Left hindlimb (tissue), 1 donor: ENCODE measurements around the gene MRPS34.
"Not testable (repeated sequence)": the region's sequence is repeated elsewhere in the genome, so short reads cannot be mapped to it uniquely, and the experiment has no call there.

Source experiments
- DNase-seq: peaks from one replicate; pipeline ENCODE4 v3.0.0-alpha.2; 2018

MRPS34 gene

GRCh38 chr16:1772908-1773702 is at the start of gene MRPS34:
Gene MRPS34 (minus strand): TSS chr16:1773134. CDS start chr16:1773119, 15 bp downstream.
- DNase-seq = peak; percentile 84

DNA sequence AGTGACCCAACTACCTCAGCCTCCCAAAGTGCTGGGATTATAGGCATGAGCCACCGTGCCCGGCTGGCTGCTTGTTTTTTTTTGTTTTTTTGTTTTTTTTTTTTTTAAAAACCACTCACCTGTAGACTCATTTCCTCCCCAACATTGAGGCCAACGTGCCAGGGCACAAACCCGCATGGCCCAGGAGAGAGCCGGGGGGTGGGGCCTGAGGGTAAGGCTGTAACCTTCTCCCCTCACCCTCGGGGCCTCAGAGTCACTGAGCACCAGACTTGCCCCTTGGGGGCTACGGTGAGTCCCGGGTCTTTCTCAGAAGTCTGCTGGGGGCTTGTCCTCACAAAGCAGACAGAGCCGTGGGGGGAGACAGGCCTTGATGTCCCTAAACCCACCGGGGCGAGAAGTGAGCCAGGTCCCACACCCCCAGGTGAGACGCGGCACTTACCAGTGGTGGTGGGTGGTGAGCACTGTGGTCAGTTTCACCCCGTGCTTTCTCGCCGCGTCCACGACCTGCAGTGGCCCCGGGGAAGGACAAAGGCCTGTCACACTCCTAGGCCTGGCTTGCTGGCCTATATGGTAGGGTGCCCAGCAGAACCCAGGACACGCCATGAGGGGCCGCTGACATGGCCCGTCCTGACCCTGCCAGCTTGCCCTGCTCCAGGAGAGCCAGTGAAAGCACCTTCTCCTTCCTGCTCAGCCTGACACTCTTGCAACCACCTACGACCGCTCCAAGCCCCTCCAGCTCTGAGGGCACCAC is 49.1 kb upstream of the MRPS34 start:
- DNase-seq = no peak

DNA sequence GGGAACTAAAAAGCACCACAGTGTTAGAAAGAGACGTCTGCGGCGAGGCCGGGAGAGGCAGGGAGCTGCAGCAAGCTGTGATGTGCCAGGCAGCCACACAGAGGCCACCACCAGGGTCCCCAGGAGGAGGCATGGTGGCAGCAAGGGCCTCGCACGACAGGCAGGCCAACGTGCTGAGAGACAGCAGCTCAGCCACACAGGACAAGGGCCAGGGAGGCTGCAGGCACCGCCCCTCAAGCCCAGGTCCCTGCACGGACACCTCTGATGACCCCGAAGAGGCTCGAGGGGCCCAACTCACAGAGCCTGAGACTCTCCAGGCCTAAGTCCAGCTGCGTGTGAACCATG is 48.0 kb upstream of the MRPS34 start:
- no peak for DNase-seq

DNA sequence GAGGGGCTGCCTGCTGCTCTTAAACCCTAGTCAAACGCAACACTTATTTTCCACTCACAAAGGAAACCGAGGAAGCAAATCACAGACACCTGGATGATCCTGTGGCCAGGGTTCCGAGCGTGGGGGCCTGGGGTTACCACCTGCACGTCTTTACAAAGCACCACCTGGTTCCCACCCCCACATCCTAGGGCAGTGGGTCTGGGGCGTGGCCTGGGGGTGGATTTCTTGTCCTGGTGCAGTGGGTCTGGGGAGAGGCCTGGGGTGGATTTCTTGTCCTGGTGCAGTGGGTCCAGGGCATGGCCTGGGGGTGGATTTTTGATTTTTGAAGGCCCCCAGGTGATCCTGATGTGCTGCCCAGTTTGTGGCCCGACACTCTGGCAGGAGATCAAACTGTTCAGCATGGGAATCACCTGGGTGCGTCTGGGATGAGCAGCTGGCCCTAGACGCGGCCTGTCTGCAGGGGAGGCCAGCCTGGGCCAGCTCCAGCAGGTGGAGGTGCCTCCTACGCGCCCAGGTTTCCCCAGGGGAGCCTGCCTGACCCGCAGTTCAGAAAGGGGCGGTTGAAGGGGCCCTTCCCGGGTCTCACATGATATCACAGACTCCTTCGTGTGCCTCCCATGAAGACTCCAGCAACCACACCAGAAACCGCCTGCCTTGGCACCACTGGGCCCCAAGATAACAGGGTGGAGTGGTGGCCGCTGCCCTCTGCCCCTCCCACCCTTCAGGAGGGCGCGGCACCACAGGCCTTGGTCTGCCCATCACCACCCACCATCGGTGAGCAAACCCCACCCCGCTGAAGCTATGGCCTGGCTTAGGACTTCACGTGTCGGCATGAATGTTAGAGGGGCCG is 47.4 kb upstream of the MRPS34 start:
- no peak for DNase-seq

GRCh38 chr16:1819611-1820010 is 46.7 kb upstream of the MRPS34 start:
- no peak for DNase-seq

DNA sequence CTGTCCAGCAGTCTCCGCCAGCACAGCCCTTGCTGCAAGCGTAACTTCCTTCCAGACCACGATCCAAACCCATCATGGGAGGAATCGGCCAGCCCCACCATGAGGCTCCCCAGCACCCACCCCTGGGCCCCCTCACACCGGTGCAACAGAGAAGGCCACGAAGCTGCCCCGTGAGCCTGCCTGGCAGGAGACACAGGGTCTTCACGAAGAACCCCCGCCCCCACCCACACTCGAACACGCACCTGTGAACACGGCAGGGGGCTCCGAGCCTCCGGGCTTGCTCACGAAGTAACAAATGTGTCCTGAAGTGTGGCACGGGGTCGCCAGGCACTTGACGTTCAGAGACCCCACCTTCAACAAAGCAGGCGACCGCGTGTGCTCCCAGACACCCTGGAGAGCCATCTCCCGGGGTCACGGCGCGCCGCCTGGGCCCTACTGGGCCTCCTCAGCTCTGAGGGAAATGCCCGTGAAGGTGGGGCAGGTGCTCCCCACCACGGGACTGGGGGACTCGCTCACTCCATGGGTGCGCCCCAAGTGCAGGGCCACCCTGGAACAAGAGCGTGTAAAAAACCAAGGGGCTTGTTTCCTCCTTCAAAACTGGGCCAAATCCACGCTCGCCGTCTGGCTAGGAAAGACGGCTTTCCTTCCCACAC is 46.1 kb upstream of the MRPS34 start:
- DNase-seq = no peak

DNA sequence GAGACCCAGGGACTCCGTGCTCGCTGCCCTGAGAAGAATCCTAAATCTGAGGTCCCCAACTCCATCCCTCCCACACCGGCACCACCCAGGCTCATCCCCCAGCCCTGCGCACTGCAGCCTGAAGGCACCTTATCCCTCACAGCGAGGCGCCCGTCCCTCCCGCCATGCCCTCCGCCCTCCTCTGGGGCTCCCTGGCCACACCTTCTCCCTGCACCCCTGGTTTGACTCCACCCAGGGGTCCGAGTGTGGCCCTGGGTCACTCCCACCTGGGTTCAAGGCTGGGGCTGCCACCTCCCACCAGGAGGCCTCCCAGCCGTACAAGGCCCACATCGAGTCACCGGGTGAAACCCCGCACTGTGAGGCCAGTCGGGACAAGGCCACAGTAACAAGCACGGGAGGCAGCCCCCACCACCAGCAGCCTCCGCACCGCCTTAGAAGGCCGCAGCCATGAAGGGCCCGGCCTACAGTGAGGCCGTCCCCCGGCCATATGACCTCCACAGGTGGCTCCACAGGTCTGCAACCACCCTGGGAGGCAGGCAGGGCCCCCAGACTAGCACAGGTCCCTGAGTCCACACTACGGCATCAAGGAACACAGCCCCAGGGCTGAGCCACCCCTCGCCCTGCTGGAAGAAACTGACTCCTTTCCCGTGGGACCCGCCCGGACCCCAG is 45.4 kb upstream of the MRPS34 start:
- DNase-seq = no peak

DNA sequence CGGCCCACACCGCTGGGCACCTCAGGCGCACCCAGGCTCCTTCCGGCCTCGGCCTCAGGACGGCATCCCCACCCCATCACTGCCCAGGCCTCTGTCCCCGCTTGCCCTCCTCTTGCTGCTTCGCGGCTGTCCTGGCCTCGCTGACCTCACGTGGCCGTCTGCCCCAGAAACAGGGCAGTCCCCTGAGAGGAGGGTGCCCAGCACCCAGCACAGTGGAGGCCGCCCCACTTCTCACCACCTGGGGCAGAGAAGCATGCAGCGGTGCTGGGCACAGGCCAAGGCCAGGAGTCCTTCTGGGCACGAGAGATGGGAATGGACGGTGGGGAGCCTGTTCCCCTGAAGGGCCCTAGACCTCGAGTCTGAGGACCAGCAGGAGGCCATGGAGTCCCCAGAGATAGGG is 44.8 kb upstream of the MRPS34 start:
- no peak for DNase-seq

DNA sequence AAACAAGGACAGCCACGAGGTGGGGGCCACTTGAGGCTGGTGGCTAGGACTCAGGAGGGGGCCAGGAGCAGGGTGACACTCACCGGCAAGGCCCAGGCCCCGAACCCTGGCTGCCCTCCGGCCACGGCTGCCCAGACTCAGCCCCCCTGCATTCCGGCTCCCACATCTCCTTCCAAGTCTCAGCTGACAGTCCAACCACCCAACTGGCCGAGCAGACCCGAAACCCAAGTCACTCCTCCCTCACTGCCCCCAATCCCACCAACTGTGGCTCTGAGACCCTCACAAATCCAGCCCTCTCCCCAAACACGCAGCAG is 44.3 kb upstream of the MRPS34 start:
- DNase-seq = no peak

DNA sequence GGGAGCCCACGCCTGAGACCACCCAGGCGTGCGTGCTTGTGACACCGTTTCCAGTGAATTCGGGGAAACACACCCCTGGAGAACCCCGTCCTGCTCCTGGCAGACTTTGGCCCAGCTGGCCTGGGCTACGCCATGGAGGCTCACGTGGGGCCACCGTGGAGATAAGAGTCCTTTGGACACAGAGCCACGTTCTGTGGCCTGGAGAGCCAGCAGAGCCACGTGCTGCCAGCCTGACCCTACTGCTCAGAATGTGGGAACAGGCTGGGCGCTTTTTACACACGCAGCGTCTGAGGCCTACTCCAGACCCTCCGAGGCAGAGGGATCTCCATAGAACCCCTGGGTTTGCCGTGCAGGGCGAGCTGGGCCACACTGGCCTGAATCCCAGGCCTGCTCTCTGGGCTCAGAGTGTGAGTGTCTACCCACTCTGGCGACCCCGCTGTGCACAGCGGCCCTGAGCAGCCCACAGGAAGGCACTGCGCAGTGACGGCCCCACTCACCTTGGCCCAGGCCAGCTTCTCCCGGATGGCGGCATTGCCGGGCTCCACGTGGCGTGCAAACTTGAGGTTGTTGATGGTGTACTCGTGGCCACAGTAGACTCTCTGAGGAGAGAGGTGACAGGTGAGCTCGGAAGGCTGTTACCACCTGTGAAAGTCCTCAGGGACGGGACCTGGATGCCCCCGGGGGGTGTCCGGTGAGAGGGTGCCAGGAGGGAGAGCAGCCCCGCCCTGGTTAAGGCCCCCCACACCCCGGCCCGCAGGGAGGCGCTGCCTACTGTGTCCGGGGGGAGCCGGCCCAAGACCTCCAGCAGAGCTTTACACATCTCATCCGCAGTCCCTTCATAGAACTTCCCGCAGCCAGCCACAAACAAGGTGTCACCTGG is 43.7 kb upstream of the MRPS34 start:
- no peak for DNase-seq

DNA sequence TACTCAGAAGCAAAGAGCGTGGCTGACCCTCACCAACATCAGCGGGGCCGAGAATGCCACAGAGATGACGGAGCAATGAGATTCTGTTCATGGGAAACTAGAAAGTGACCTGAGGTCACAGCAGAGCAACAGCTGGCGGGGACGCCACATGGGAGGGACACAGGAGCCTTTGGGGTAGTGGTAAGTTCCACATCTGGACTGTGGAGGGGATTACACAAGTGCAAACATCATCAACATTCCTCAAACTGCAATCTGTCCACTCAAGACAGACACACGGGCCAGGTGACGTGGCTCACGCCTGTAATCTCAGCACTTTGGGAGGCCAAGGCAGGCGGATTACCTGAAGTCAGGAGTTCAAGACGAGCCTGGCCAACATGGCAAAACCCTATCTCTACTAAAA is 42.5 kb upstream of the MRPS34 start:
- no peak for DNase-seq

GRCh38 chr16:1812732-1813163 is 39.8 kb upstream of the MRPS34 start:
- no peak for DNase-seq

GRCh38 chr16:1810536-1810935 is 37.6 kb upstream of the MRPS34 start:
- DNase-seq = no peak

DNA sequence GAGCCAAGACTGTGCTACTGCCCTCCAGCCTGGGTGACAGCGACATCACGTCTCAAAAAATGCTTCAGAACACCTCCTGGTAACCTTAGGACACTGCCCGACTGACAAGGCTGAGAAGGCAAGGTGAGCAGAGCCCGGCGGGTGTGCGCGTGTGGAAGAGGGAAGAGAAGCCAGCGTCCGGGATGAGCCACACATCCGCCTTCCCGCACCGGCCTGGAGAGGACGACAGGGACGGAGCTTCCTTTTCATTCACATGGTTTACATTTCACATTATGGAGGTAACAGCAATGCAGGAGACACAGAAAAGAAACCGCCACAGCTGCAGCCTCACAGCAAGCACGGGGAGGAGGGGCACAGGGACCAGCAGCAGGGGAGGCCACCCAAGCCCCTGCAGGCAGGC is 37.2 kb upstream of the MRPS34 start:
- DNase-seq = no peak

DNA sequence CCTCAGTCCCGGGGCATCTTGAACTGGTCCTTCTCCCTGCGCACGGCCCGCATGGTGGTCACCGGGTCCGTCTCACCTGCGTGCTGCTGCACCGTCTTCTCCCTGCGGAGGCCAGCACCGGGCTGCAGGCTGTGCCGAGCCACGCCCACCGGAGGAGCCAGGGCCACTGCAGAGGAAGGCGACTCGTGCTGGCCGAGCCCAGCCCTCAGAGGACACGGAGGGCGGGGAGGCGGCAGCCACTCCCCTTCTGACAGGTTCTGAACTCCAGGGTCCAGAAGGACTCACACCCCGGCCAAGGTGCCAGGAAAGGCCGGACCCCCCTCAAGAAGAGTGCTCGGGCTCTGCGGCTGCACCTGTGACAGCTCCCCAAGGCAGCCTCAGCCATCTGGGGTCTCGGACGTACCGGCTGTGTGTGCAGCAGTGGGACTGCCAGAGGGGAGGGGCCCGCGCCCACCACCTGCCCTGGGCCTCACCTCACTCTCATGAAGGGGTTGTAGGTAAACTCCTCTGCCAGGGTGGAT is 36.4 kb upstream of the MRPS34 start:
- DNase-seq = no peak

- no peak for DNase-seq
Observed at GRCh38 chr16:1808691-1809090, 35.8 kb upstream of the MRPS34 start.

DNA sequence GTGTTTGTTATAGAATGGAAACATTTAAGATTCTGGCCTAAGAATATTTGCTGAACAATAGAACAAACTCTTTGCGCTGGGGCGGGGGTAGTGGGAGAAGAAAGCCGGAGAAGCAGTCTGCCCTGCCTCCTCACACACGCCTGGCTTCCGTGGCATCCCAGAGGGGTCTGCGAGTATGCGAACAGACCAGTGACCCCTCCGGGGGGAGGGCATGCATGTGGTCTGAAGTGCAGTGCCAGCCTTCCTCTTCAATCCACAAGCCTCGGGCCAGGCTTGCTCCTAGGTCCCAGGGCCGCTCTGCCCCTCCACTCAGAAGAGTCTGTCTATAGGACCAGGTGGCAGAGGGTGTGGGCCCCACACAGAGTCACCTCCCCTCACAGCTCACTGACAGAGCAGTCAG is 34.7 kb upstream of the MRPS34 start:
- DNase-seq = no peak

DNA sequence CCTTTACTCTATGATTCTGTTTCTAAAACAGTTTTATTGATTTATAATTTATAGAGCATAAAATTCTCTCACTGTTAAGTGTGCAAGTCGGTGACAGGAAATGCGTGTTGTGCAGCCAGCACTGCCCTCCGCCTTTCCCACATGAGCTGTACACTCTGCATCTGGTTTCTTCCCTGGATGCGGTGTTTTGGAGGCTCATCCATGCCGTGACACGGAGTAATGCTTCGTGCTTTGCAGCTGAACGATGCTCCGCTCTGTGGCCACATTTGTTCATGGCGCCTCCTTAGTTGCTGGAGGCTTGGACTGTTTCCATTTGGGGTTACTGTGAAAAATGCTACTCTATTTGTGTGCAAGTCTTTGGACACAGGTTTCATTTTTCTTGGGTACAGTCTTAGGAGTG is 27.8 kb upstream of the MRPS34 start:
- DNase-seq = no peak

- not testable (repeated sequence) for DNase-seq
Observed at GRCh38 chr16:1799263-1799662, 26.3 kb upstream of the MRPS34 start.

DNA sequence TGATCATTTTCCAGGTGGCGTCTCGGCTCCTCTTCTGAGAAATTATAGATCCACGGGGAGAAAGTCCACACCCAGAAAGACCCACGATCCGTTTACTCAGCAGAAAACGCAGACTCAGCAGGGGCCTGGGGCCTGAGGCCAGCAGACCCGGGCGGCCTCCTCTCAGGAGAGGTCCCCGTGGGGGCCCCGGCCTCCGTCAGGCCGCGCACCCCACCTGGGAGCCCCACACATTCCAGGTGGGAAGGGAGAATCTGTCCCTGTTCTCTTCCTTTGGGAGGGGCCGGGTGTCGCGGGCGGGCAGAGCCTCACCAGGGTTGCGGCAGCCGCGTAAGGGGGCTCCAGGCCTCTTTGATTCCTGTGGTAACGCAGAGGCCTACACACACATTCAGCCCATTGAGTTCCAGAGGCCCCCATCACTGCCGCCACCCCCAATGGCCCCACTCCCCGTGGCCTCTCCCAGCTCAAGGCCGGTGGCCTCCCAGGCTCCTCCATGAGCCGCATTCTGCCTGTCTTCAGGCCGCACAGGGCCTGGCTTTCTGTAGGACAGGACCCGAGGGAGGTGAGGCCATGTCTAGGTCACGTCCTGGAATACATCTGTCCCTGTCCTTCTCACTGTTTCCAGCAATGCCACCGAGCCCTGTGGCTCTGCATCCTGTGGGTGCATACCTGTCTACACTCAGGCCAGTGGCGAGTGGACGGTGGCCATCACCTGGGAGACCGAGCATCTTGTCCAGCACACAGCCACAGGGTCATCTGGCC is 22.2 kb upstream of the MRPS34 start:
- DNase-seq = no peak
